IPS-NIHi7 (cell line): ENCODE data around the gene ST6GALNAC3.

ENCODE experiments used
- DNase-seq: peaks from one replicate; pipeline ENCODE4 v3.0.0; 2012; ENCODE audit warnings: mixed read lengths; ENCODE audit errors: extremely low spot score

Gene ST6GALNAC3

DNA sequence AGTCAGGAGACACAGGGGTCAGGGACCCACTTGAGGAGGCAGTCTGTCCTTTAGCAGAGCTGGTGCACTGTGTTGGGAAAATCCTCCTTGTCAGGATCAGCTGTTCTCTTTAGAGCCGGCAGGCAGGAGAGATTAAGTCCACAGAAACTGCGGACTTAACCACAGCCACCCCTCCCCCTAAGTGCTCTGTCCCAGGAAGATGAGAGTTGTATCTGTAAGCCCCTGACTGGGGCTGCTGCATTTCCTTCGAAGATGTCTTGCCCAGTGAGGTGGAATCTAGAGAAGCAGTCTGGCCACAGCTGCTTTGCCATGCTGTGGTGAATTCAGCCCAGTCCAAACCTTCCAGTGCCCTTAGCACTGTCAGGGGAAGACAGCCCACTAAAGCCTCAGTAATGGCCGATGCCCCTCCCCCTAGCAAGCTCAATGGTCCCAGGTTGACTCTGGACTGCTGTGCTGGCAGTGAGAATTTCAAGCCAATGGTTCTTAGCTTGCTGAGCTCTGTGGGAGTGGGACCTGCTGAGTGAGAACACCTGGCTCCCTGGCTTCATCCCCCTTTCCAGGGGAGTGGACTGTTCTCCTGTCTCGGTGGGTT is 172.8 kb downstream of the ST6GALNAC3 start:
- no peak for DNase-seq

- no peak for DNase-seq
Observed at GRCh38 chr1:76250271-76250670, 175.7 kb downstream of the ST6GALNAC3 start.

DNA sequence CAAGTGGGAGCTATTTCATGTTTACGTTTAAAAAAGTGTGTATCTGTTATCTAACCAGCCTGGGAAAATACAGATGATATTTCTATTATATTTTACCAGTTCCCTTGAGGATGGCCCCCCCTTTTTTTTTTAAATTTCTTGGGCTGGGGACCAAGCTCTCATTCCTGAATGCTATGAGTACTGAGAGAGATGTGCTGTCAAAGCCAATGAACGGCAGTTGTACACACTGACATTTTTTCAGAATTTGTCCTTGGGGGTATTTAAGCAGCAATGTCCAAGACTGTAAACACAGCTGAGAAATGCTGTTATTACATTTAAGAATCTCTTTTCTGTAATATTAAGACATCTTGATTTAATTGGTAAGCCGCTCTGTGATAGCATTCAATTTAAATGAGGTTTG is 177.9 kb downstream of the ST6GALNAC3 start:
- DNase-seq = no peak

DNA sequence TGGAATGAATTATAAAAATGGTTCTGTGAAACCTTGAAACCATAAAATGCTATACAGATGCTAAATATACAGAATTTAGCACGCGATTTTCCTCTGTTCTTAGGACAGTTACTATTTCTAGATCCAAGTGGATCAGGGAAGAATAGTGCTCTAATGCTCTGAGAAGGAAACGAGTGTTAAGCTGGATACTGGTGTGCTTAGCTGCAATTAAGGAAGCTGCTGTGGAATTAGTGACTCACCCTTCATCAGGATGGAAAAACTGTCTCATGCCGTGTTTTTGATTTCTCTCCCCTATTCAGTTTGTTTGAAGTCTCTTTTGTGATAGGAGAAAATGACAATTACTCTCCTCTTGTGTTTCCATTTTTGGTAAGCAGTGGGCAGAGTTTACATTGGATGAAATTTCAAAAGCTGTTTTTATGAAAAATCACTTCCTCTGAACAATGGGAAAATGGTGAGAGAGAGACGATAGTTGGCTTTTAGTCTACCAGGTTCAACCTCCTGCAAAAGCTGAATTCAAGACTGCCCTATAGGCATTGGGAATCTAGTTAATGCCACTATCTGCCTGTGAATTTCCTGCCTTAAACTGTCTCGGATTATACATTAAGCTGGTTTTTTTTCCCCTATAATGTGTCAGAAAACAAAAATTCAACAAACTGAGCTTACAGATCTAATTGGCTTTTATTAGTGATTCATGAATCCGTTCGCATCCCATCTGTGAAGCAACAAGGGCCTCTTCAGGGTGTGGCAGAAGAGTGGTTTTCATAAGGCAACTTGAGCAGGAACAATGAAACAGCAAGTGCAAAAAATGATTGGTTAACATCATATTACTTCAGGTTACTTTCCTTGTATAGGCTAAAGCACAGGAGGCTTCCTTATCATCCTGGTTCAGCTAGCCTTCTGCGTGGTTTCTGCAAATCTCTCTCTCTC is 179.8 kb downstream of the ST6GALNAC3 start:
- no peak for DNase-seq

- DNase-seq = no peak
Observed at GRCh38 chr1:76256289-76257223, 182.0 kb downstream of the ST6GALNAC3 start.

DNA sequence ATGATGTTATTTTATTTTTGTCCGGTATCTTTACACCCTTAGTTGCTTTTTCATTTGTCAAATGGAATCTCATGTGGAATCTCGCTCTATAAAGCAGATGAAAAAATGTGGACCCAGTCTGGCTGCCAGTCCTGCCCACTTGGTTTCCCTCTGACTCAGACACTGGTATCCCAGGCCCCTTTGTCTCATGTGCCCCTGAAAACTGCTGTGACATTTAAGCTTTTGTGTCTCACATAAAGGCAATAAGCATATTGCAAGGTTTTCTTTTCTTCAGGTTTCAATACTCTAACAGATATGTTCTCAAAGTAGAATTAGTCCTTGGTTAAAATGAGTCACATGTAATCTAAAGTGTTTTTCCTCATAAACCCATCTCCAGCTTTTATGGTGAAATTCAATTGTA is 183.3 kb downstream of the ST6GALNAC3 start:
- DNase-seq = no peak

DNA sequence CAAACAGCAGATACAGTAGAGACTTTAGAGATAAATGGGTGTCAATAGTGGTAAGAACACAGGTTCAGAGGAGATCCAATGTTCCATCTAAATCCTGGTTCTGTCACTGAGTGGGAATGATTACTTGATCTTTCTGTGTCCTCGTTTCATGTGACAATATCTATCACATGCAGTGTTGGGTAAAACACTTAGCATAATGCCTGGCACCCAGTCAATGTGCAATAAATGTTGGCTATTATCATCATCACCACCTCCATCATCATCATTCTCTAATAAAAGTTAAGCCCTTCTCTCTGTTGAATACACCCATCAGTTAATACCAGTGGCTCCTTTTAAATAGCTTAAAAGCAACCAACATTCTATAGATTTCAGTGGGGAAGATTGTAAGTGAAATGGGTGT is 184.7 kb downstream of the ST6GALNAC3 start:
- DNase-seq = no peak

DNA sequence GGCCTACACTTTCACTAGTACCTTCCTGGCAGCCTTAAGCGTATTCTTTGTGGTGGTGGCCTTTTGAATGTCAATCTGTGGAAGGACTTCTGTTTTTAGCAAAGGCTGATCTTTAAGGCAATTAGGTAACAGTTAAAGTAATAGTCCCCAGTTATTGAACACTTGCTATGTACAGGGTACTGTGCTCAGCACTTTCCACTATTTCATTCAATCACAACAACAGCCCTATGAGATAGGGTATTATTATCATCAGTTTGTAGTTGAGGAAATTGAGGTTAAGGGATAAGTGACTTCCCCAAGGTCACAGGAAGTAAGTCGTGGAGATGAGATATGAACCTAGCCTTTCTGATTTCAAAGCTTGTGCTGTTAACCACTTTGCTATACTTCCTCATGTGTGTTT is 185.7 kb downstream of the ST6GALNAC3 start:
- DNase-seq = no peak

DNA sequence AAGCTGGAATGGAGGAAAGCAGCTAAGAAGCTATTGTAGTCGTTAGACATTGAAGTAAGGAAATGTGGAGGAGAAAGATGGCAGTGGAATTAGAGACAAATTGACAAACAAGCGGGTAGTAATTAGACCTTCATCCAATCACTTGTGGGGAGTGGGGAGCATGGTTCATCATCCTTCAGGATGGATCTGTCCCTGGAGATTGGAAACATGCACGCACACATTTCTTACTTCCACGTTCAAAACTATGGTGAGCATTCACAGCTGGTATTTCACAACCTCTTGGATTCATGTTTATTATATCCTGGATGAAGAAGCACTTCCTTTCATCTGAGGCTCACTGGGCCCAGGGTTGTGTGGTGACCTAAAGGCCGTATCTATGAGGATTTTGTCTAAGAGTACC is 188.1 kb downstream of the ST6GALNAC3 start:
- no peak for DNase-seq

DNA sequence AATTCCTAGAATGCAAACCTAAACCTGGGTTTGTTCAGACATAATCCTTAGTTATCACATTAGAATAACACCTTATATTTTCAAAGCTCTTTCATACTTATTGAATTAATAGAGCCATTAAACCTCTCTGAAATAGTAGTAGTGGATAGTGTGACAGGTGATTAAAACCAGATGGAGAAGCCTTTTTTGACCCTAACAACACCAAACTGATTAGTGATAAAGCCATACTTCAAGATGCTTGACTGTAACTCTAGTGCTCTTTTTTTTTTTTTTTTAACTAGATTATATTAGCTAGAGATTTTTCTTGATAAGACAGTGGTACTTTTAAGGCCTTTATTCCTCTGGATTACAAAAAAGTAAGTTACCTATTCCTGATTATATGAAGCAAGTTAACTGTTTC is 190.1 kb downstream of the ST6GALNAC3 start:
- DNase-seq = no peak

GRCh38 chr1:76266762-76267161 is 192.2 kb downstream of the ST6GALNAC3 start:
- no peak for DNase-seq

GRCh38 chr1:76267631-76268030 is 193.1 kb downstream of the ST6GALNAC3 start:
- DNase-seq = no peak

- DNase-seq = no peak
Observed at GRCh38 chr1:76268341-76268740, 193.8 kb downstream of the ST6GALNAC3 start.

- DNase-seq = no peak
Observed at GRCh38 chr1:76269155-76269554, 194.6 kb downstream of the ST6GALNAC3 start.

DNA sequence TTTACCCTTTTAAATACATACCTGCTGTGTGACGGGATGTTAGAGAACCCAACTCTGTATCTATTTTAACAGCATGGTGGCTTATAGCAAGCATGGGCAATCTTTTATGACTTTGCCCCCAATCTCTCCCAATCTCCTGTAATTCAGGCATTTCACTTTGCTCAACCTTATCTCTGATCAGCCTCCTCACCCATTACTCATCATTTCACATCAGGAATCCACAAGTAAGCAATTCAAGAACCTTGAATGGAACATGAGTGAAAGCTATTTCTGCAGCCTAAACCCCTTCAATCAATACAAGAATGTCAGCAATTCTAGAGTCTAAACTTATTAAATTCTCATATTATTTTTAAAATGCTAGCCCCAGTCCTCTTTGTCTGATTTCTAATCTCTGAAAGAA is 199.8 kb downstream of the ST6GALNAC3 start:
- no peak for DNase-seq

DNA sequence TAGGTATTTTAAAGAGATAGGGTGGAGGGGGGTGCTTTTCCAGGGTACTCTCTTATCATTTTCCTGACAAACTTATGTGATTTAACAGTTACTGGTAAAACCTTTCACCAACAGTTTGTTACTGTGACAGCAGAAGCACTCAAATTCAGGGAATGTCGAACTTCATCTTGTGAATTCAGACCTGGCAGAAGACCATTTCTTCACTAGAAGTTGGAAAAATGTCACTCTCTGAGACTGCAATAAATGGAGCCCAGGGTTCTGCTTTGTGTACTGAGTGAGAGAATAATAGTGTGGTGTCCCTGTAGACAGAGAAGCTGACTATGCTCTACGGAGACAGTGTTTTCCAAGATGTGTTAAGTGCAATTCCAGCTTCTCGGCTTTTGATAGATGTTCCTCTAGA is 200.2 kb downstream of the ST6GALNAC3 start:
- DNase-seq = no peak

- no peak for DNase-seq
Observed at GRCh38 chr1:76278711-76279100, 204.2 kb downstream of the ST6GALNAC3 start.

DNA sequence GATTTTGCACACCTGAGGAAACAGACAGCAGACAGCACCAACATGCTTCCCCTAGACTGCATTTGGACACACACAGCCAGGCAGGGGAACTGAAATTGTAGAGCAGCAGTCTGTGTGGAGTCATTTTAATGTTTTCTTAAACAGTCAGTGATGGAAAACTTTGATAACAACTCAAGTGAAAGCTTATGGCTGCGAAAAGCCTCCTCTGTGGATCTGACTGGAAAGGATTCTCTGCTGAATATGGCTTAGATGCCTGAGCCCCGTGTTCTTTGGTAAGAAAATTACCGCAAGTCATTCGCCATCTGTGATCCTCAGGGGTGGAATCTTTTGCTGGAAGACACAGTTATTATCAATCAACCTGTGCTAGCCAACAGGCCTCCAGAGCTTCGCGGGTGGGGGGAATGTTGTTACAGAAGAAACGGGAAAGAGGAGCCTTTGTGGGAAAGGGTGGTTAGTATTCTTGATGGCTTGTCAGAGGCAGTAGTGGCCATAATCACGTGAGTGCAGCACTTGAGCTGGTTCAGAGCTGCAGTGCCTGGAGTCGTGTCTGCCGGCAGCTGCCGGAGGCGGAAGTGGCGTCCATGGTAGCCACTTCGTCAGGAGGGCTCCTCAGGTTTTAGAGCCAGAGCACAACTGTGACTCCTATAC is 204.7 kb downstream of the ST6GALNAC3 start:
- DNase-seq = no peak

DNA sequence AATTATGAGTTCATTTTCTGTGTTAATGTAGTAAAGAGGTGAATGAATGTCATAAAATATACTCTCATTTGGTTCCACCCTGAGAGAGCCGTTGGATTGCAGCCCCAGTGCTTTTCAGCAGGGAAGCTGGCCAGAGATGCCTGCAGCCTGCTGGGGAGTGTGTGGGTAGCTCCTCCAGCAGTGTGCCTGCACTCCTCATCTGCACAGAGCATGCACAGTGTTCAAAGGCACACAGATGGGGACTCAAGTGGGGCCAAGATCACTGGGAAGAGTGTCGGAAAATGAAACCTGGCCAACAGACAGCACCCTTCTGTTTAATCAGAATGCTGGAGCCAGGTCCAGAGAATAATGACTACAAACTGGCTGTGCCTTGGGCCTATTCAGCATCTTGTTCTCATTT is 206.8 kb downstream of the ST6GALNAC3 start:
- DNase-seq = no peak

- DNase-seq = no peak
Observed at GRCh38 chr1:76284842-76285241, 210.3 kb downstream of the ST6GALNAC3 start.

- no peak for DNase-seq
Observed at GRCh38 chr1:76285578-76286135, 211.1 kb downstream of the ST6GALNAC3 start.
